Measurements from ENCODE around the gene SPATC1L. TPM values are rescaled to one million over a fixed set of nuclear protein-coding genes. Genes with fewer than 3 reads are reported as not detected.
"Not testable (repeated sequence)": the region's sequence is repeated elsewhere in the genome, so short reads cannot be mapped to it uniquely, and the experiment has no call there.

The SPATC1L gene
- total RNA-seq, 4 donors from 2014 or later: 1.3 to 22.0 (median 7.0) TPM

DNA sequence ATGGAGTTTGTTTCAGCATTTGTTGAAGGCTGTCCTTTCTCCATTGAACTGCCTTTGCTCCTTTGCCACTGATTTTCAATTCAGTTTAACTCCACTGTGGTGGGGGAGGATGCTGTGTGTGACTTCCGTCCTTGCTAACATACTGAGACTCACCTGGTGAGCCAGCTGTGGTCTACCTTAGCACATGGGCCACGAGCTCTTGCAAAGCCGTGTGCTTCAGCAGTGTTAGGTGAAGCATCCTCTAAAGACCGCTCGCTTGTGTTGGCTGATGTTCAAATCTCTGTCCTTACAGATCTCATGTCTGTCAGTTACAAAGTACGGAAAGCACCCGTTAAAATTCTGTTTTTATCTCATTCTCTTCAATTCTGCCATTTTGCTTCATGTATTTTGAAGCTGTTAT, 3.6 kb upstream of the SPATC1L start:
- Histone ChIP-seq H3K27me3 (peaks cover 0 to 17% (median 0%) of the 10 kb centered on the region in 4 donors), H3K9me3 (no peaks in the 10 kb centered on the region), H3K36me3 (peaks cover 5 to 38% (median 32%) of the 10 kb centered on the region in 4 donors), H3K4me3 (no peak overlapping the region), H3K4me1 (peaks cover 39 to 62% (median 45%) of the 10 kb centered on the region in 4 donors), H3K27ac (replicated peaks in 1 of 4) (peak overlapping the region in 3 of 4 donors; percentile 74 to 78 (median 75))
- WGBS: 93% methylated on average over 7 of the region's 7 CpGs
- no peak for TF ChIP-seq POLR2AphosphoS5 (IDR thresholded peaks at IDR 0.05)
- no peak for TF ChIP-seq POLR2A (IDR thresholded peaks at IDR 0.05; ENCODE audit: low read depth)
- TF ChIP-seq EP300 (IDR thresholded peaks at IDR 0.05): no peak
- no peak for TF ChIP-seq CTCF (IDR thresholded peaks at IDR 0.05)
- intact Hi-C loops (cut with DNase I): loop anchor here (5.0 kb wide), 1 partner anchor 39 kb away; the partner anchor contains the start of gene LSS
- peak; percentile 72 for DNase-seq (ENCODE audit: extremely low spot score)

DNA sequence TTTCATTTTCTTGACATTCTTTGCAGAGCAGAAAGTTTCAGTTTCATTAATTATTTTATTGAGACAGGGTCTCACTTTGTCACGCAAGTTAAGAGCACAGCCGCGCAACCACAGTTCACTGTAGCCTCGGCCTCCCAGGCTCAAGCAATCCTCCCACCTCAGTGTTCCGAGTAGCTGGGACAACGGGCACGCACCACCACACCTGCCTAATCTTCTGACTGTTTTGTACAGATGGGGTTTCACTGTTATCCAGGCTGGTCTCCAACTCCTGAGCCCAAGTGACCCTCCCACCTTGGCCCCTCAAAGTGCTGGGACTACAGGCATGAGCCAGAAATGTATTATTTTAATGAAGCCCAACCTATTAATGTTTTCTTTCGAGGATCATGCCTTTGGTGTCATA, 3.0 kb upstream of the SPATC1L start:
- peak; percentile 17 for DNase-seq (ENCODE audit: extremely low spot score)
- TF ChIP-seq POLR2A (IDR thresholded peaks at IDR 0.05; ENCODE audit: low read depth): no peak
- TF ChIP-seq CTCF (IDR thresholded peaks at IDR 0.05): no peak
- TF ChIP-seq POLR2AphosphoS5 (IDR thresholded peaks at IDR 0.05): no peak
- TF ChIP-seq EP300 (IDR thresholded peaks at IDR 0.05): no peak
- Histone ChIP-seq H3K27ac (replicated peaks in 1 of 4) (peak overlapping the region in 1 of 4 donors; percentile 75), H3K9me3 (no peaks in the 10 kb centered on the region), H3K4me3 (no peak overlapping the region), H3K4me1 (peaks cover 39 to 67% (median 45%) of the 10 kb centered on the region in 4 donors), H3K27me3 (peaks cover 0 to 20% (median 0%) of the 10 kb centered on the region in 4 donors), H3K36me3 (peaks cover 0 to 33% (median 27%) of the 10 kb centered on the region in 4 donors)
- intact Hi-C loops (cut with DNase I): loop anchor here (5.0 kb wide), 1 partner anchor 40 kb away; the partner anchor contains the start of gene LSS
- 97% methylated on average over 8 of the region's 8 CpGs for WGBS

- TF ChIP-seq EP300 (IDR thresholded peaks at IDR 0.05) (no peak), POLR2A (IDR thresholded peaks at IDR 0.05; ENCODE audit: low read depth) (no peak), CTCF (IDR thresholded peaks at IDR 0.05) (no peak), POLR2AphosphoS5 (IDR thresholded peaks at IDR 0.05) (no peak)
- intact Hi-C loops (cut with DNase I): loop anchor here (5.0 kb wide), 1 partner anchor 42 kb away; the partner anchor contains the start of gene LSS
- Histone ChIP-seq H3K4me3 (peak overlapping the region in 1 of 4 donors; percentile 71), H3K27ac (replicated peaks in 1 of 4) (peak overlapping the region in 2 of 4 donors; percentile 77 to 91), H3K27me3 (peaks cover 0 to 20% (median 0%) of the 10 kb centered on the region in 4 donors), H3K36me3 (peaks cover 0 to 18% (median 12%) of the 10 kb centered on the region in 4 donors), H3K9me3 (no peaks in the 10 kb centered on the region), H3K4me1 (peaks cover 33 to 63% (median 40%) of the 10 kb centered on the region in 4 donors)
- DNase-seq (ENCODE audit: extremely low spot score): peak; percentile 55
- WGBS: 91% methylated on average over 7 of the region's 7 CpGs
Measured at GRCh38 chr21:46185716-46186115, 1.5 kb upstream of the SPATC1L start.

- Histone ChIP-seq H3K4me1 (peaks cover 26 to 55% (median 32%) of the 10 kb centered on the region in 4 donors), H3K36me3 (peaks cover 0 to 10% (median 4%) of the 10 kb centered on the region in 4 donors), H3K9me3 (no peaks in the 10 kb centered on the region), H3K27me3 (peaks cover 0 to 20% (median 0%) of the 10 kb centered on the region in 4 donors), H3K4me3 (peak overlapping the region; percentile 39 to 71 (median 60)), H3K27ac (replicated peaks in 1 of 4) (peak overlapping the region; percentile 46 to 91 (median 76))
- 21% methylated on average over 16 of the region's 30 CpGs for WGBS
- no peak for TF ChIP-seq EP300 (IDR thresholded peaks at IDR 0.05)
- peak; percentile 29 to 59 for TF ChIP-seq POLR2AphosphoS5 (IDR thresholded peaks at IDR 0.05)
- DNase-seq (ENCODE audit: extremely low spot score): peak; percentile 93
- intact Hi-C loops (cut with DNase I): loop anchor here (5.0 kb wide), 2 partner anchors 38 to 42 kb away; partner anchors contain the start of gene LSS
Measured at GRCh38 chr21:46184625-46185555, 631 bp upstream of the SPATC1L start.

GRCh38 chr21:46183337-46183909, 836 bp downstream of the SPATC1L start:
- Histone ChIP-seq H3K4me3 (peak overlapping the region; percentile 39 to 71 (median 60)), H3K27me3 (peaks cover 0 to 20% (median 0%) of the 10 kb centered on the region in 4 donors), H3K27ac (replicated peaks in 1 of 4) (peak overlapping the region in 2 of 4 donors; percentile 77 to 91), H3K4me1 (peaks cover 12 to 40% (median 18%) of the 10 kb centered on the region in 4 donors)
- WGBS: no CpG with 5 or more reads among the region's 13 CpGs
- H3K36me3 ChIP-seq; H3K9me3 ChIP-seq; DNase-seq (ENCODE audit: extremely low spot score): not testable (repeated sequence)
- intact Hi-C loops (cut with DNase I): loop anchor here (5.0 kb wide), 1 partner anchor 36 kb away; no protein-coding TSS in a partner anchor
